BE2C (cell line): ENCODE measurements around the gene ASF1A.

ENCODE experiments used
- DNase-seq: peaks from one replicate; pipeline ENCODE4 v3.0.0-alpha.2; 2020
- H3K27me3 ChIP-seq: fragments of 250-450 bp; sonication (Bioruptor Pico); 2 replicates; pipeline ENCODE4 v1.5.1; 2020; ENCODE audit warnings: mild to moderate bottlenecking
- H3K36me3 ChIP-seq: fragments of 250-450 bp; sonication (Bioruptor Pico); 2 replicates; pipeline ENCODE4 v1.5.1; 2020; ENCODE audit warnings: mild to moderate bottlenecking
- H3K4me1 ChIP-seq: fragments of 250-450 bp; sonication (Bioruptor Pico); 2 replicates; pipeline ENCODE4 v1.5.1; 2020
- H3K4me3 ChIP-seq: 2 replicates; pipeline ENCODE4 v1.5.1; 2011; ENCODE audit warnings: low read depth, low read length
- H3K9me3 ChIP-seq: fragments of 250-450 bp; sonication (Bioruptor Pico); 2 replicates; pipeline ENCODE4 v1.5.1; 2020
- TF ChIP-seq, protein P1 (sequence below): IDR thresholded peaks from 2 replicates; pipeline ENCODE4 v1.5.1; 2012; ENCODE audit warnings: mild to moderate bottlenecking, low read depth, low read length

Gene ASF1A

DNA sequence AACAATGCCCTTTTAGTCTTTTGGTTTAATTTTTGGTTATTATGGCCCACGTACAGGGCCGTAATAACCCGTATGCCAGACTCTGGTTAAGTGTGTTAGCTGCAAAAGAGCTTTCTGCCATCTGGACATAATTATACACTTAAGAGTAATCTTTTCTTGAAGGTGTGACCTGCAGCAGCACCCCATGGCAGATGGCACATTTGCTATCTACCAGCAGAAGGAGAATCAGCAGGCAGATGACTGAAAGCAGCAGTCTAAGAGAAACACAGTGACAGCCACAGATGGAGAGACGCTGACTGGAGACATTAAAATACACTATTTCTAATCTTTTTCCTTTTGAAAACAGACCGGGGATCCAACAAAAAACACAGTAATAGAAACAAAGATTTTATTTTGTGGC lies 18.7 kb downstream of the ASF1A start:
- TF ChIP-seq, protein P1, sequence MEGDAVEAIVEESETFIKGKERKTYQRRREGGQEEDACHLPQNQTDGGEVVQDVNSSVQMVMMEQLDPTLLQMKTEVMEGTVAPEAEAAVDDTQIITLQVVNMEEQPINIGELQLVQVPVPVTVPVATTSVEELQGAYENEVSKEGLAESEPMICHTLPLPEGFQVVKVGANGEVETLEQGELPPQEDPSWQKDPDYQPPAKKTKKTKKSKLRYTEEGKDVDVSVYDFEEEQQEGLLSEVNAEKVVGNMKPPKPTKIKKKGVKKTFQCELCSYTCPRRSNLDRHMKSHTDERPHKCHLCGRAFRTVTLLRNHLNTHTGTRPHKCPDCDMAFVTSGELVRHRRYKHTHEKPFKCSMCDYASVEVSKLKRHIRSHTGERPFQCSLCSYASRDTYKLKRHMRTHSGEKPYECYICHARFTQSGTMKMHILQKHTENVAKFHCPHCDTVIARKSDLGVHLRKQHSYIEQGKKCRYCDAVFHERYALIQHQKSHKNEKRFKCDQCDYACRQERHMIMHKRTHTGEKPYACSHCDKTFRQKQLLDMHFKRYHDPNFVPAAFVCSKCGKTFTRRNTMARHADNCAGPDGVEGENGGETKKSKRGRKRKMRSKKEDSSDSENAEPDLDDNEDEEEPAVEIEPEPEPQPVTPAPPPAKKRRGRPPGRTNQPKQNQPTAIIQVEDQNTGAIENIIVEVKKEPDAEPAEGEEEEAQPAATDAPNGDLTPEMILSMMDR: no peak
- Histone ChIP-seq H3K4me1 (no peaks in the 10 kb centered on the region), H3K9me3 (no peaks in the 10 kb centered on the region), H3K4me3 (no peak overlapping the region), H3K27me3 (no peaks in the 10 kb centered on the region), H3K36me3 (peaks cover 38% of the 10 kb centered on the region)
- no peak for DNase-seq

DNA sequence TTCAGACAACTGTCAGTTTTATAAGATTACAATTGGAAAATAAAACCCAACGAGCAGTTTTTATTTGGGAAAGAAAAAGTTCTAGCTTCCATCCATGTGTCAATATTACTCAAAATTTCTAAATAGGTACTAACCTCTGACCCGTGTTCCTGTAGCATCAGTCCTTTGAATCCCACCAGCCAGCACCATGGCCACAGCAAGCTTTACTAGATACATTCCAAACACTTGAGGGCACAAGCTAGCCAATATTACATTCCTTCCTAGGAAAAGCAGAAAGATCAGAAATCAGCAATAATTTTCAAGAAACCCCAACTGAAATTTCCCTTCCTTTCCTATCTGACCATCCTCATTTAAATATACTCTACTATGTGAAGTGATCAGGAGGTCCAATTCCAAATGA lies 19.2 kb downstream of the ASF1A start:
- no peak overlapping the region for H3K4me3 ChIP-seq
- H3K4me1 ChIP-seq: no peaks in the 10 kb centered on the region
- DNase-seq: no peak
- no peaks in the 10 kb centered on the region for H3K9me3 ChIP-seq
- TF ChIP-seq, protein P1: no peak
- H3K27me3 ChIP-seq: no peaks in the 10 kb centered on the region
- H3K36me3 ChIP-seq: peaks cover 33% of the 10 kb centered on the region

DNA sequence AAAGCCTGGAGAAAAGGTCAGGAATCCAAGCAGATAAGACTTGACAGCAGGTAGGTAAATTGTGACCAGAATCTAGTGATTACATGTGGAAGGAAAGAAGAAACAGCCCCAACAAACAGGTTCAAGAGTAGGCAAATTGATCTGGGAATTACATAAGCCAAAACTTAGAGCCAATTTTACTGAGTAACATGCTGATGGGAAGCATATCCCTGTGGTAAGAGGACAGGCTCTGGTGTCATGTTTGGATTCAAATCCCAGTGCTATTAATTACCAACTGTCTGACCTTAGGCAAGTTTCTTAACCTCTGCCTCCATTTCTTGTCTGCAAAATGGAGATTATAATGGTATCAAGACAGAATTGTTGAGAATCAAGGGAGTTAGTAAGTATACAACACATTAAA lies 20.6 kb downstream of the ASF1A start:
- Histone ChIP-seq H3K4me3 (no peak overlapping the region), H3K27me3 (no peaks in the 10 kb centered on the region), H3K9me3 (no peaks in the 10 kb centered on the region), H3K36me3 (peaks cover 21% of the 10 kb centered on the region), H3K4me1 (no peaks in the 10 kb centered on the region)
- no peak for DNase-seq
- TF ChIP-seq, protein P1: no peak

DNA sequence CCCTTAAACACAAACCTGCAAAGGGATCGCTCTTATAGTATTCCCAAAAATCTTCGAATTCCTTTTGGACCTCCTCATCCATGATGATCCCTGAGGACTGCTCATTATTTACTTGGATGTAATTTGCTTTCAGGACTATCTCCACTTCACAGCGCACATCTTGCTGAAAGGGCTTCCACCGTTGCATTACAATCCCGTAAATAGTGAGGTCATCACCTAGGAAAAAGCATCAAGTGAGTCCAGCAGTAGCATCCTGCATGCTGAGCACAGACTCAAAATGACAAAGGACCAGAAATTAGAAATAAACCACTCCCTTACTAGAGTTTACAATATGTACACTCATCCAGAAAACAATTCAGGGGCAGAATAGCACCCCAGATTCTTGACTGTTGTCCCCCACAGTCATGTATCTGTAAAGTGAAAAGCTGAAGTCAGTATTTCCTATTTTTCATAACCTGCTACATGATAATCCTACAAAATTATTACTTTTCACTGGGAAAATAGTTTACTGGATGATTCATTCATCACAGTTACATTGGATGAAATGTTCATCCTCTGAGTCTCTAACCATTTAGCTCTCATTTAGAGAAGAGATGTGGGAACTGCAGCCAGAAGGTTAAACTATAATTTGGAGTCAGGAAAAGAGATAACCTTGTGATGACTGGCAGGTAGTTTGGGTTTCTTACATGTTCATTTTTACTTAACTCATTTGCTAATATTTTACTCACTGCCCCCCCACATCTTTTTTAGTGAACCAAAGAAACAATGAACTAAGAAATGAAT lies 23.8 kb downstream of the ASF1A start:
- H3K36me3 ChIP-seq: peaks cover 12% of the 10 kb centered on the region
- TF ChIP-seq, protein P1: no peak
- no peak overlapping the region for H3K4me3 ChIP-seq
- no peaks in the 10 kb centered on the region for H3K9me3 ChIP-seq
- DNase-seq: no peak
- no peaks in the 10 kb centered on the region for H3K4me1 ChIP-seq
- H3K27me3 ChIP-seq: no peaks in the 10 kb centered on the region

DNA sequence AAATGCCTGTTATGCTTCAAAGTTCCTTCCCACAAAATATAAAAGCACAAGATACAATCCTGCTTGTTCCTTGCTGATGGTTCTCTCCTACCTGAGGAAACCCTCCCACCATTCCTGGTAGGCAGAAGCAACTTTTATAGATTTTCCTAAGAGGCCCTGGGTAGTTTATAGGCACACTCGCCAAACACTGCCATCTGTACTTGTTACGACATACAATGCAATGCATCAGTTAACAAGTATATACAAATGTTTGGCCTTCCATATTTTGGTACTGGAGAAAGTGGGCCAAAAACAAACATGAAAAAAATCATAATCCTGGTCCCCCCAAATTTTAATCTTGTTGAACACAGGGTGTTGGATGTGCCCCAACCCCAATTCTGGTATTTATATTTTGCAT lies 24.4 kb downstream of the ASF1A start:
- peaks cover 12% of the 10 kb centered on the region for H3K36me3 ChIP-seq

DNA sequence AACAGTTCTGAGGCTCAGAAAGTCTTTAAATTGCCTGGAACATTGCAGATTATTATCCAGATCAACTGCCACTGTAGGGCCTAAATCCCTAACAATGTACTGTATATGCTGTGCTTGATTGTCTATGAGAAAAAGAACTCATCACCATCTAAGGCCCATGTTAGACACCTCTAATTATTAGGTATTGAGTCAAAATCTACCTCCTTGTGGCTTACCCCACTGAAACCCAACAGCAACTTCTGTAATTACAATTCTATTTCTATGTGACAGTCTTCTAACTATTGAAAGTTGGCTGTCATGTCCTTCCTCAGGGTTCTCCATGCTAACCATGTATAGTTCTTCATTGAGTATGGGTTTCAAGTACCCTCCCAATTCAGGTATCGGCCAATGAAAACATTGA lies 27.1 kb downstream of the ASF1A start:
- no peak overlapping the region for H3K4me3 ChIP-seq
- no peak for DNase-seq
- H3K9me3 ChIP-seq: no peaks in the 10 kb centered on the region
- H3K4me1 ChIP-seq: no peaks in the 10 kb centered on the region
- TF ChIP-seq, protein P1: no peak
- H3K36me3 ChIP-seq: peaks cover 10% of the 10 kb centered on the region
- no peaks in the 10 kb centered on the region for H3K27me3 ChIP-seq

More for the DNA sequence above, 24.4 kb downstream of the ASF1A start:
- H3K4me3 ChIP-seq: no peak overlapping the region
- H3K9me3 ChIP-seq: no peaks in the 10 kb centered on the region
- H3K27me3 ChIP-seq: no peaks in the 10 kb centered on the region
- H3K4me1 ChIP-seq: no peaks in the 10 kb centered on the region
- DNase-seq: no peak
- TF ChIP-seq, protein P1: no peak
